H1 (cell line): ENCODE data around the gene KISS1. TPM values are rescaled to one million over a fixed set of nuclear protein-coding genes. Genes with fewer than 3 reads are reported as not detected.

Experiments used
- CTCF ChIA-PET: fragments of 300-600 bp; sonication (Branson Sonifier 250); formaldehyde crosslinking; loops from one replicate; lab custom pipeline; 2021; ENCODE audit not compliant: partially characterized antibody; lab: Charles Lee
- POLR2A ChIA-PET: fragments of 300-600 bp; sonication (Branson Sonifier 250); formaldehyde crosslinking; loops from one replicate; lab custom pipeline; 2021; ENCODE audit warnings: inconsistent platforms; ENCODE audit not compliant: partially characterized antibody; lab: Charles Lee
- DNase-seq, 2 experiments: peaks; one replicate each; pipeline versions ENCODE4 v3.0.0 to v3.0.0-alpha.2; 2010 to 2022; ENCODE audit warnings: low spot score in 2 of 2, low read depth in 1 of 2, mixed read lengths in 1 of 2
- FAIRE-seq: peaks from 2 replicates; lab custom pipeline; 2011; peaks lifted over from hg19 to GRCh38; lab: Jason Lieb, UNC
- H2AFZ ChIP-seq: 2 replicates; pipeline ENCODE4 v1.8.1; 2012; ENCODE audit warnings: low read length, inconsistent platforms
- H2AK5ac ChIP-seq: 2 replicates; pipeline ENCODE4 v1.6.1; 2013; ENCODE audit warnings: low read depth, low read length
- H2BK120ac ChIP-seq: replicated peaks from 2 replicates; pipeline ENCODE3; 2013; ENCODE audit warnings: low read depth, low read length, inconsistent platforms
- H2BK12ac ChIP-seq: 2 replicates; pipeline ENCODE4 v1.6.1; 2013; ENCODE audit warnings: low read depth, low read length
- H2BK15ac ChIP-seq: 2 replicates; pipeline ENCODE4 v1.6.1; 2013; ENCODE audit warnings: low read length
- H2BK20ac ChIP-seq: 2 replicates; pipeline ENCODE4 v1.6.1; 2013; ENCODE audit warnings: low read length
- H2BK5ac ChIP-seq: 2 replicates; pipeline ENCODE4 v1.6.1; 2013; ENCODE audit warnings: low read depth, low read length
- H3K14ac ChIP-seq: 2 replicates; pipeline ENCODE4 v1.6.1; 2013; ENCODE audit warnings: inconsistent platforms; ENCODE audit not compliant: insufficient read length
- H3K18ac ChIP-seq: 2 replicates; pipeline ENCODE4 v1.6.1; 2013; ENCODE audit warnings: low read length; ENCODE audit errors: extremely low read depth
- H3K23ac ChIP-seq: 2 replicates; pipeline ENCODE4 v1.6.1; 2013; ENCODE audit warnings: inconsistent platforms; ENCODE audit not compliant: insufficient read length
- H3K23me2 ChIP-seq: 2 replicates; pipeline ENCODE4 v1.6.1; 2013; ENCODE audit warnings: low read depth, low read length
- H3K27ac ChIP-seq: 2 replicates; pipeline ENCODE4 v1.6.1; 2011; ENCODE audit warnings: low read depth, low read length, inconsistent platforms
- H3K27me3 ChIP-seq, 4 experiments: replicated peaks in 1 of 4; 1 replicate in 1 of 4; 2 replicates in 3 of 4; pipeline versions ENCODE4 v1.6.1 to v1.8.1; 2011 to 2013; ENCODE audit warnings: low read length in 3 of 4, mild to moderate bottlenecking in 3 of 4, inconsistent platforms in 2 of 4, mixed read lengths in 2 of 4, moderate library complexity in 1 of 4; ENCODE audit not compliant: control insufficient read depth in 3 of 4, insufficient read depth in 3 of 4; ENCODE audit errors: extremely low read depth in 1 of 4
- H3K36me3 ChIP-seq, 4 experiments: 2 replicates each; pipeline versions ENCODE4 v1.6.1 to v1.8.1; 2011 to 2013; ENCODE audit warnings: mild to moderate bottlenecking in 4 of 4, low read length in 3 of 4, moderate library complexity in 2 of 4, control low read depth in 1 of 4, inconsistent platforms in 1 of 4; ENCODE audit not compliant: insufficient read depth in 4 of 4, control insufficient read depth in 2 of 4
- H3K4ac ChIP-seq: replicated peaks from 2 replicates; pipeline ENCODE3; 2013; ENCODE audit warnings: low read length, low read depth, mixed read lengths, inconsistent platforms; ENCODE audit not compliant: insufficient read length
- H3K4me1 ChIP-seq, 4 experiments: replicated peaks in 1 of 4; 1 replicate in 1 of 4; 2 replicates in 3 of 4; pipeline versions ENCODE4 v1.6.1 to v1.8.1; 2011 to 2013; ENCODE audit warnings: low read length in 3 of 4, inconsistent platforms in 2 of 4, mixed read lengths in 1 of 4; ENCODE audit not compliant: insufficient read depth in 4 of 4, control insufficient read depth in 3 of 4
- H3K4me2 ChIP-seq, 2 experiments: 2 replicates each; pipeline versions ENCODE4 v1.6.1 to v1.8.1; 2011 to 2013; ENCODE audit warnings: low read depth in 2 of 2, low read length in 2 of 2, control low read depth in 1 of 2, inconsistent platforms in 1 of 2, mild to moderate bottlenecking in 1 of 2; ENCODE audit not compliant: insufficient read depth in 1 of 2
- H3K4me3 ChIP-seq, 4 experiments: fragments of 200-600, 300-600 bp in 1 of 4; sonication (generic), shearing (Covaris generic), sonication (Bioruptor Twin) in 1 of 4; 2 replicates each; pipeline versions ENCODE4 v1.5.1 to v1.8.1; 2011 to 2016; ENCODE audit warnings: low read length in 4 of 4, low read depth in 3 of 4, control low read depth in 2 of 4, inconsistent platforms in 2 of 4, mild to moderate bottlenecking in 2 of 4, mixed read lengths in 1 of 4, moderate library complexity in 1 of 4; ENCODE audit not compliant: insufficient read depth in 2 of 4; ENCODE audit errors: extremely low read depth in 1 of 4
- H3K56ac ChIP-seq: replicated peaks from 2 replicates; pipeline ENCODE3; 2013; ENCODE audit warnings: low read depth, mild to moderate bottlenecking, mixed read lengths, low read length, inconsistent platforms; ENCODE audit not compliant: insufficient read length
- H3K79me1 ChIP-seq: 2 replicates; pipeline ENCODE4 v1.6.1; 2013; ENCODE audit warnings: low read depth, low read length, control low read depth
- H3K79me2 ChIP-seq, 2 experiments: 2 replicates each; pipeline versions ENCODE4 v1.6.1 to v1.8.1; 2012 to 2013; ENCODE audit warnings: low read length in 2 of 2, mild to moderate bottlenecking in 2 of 2, inconsistent platforms in 1 of 2; ENCODE audit not compliant: insufficient read depth in 2 of 2, control insufficient read depth in 1 of 2
- H3K9ac ChIP-seq, 4 experiments: replicated peaks in 1 of 4; 1 replicate in 1 of 4; 2 replicates in 3 of 4; pipeline versions ENCODE4 v1.6.1 to v1.8.1; 2011 to 2013; ENCODE audit warnings: low read depth in 3 of 4, low read length in 3 of 4, control low read depth in 2 of 4, mild to moderate bottlenecking in 2 of 4, moderate library complexity in 2 of 4, inconsistent platforms in 1 of 4; ENCODE audit errors: extremely low read depth in 1 of 4
- H3K9me3 ChIP-seq, 2 experiments: 2 replicates each; pipeline versions ENCODE4 v1.6.1 to v1.8.1; 2012 to 2013; ENCODE audit warnings: mild to moderate bottlenecking in 2 of 2, moderate library complexity in 2 of 2, control low read depth in 1 of 2, inconsistent platforms in 1 of 2, low read depth in 1 of 2, low read length in 1 of 2, mixed read lengths in 1 of 2; ENCODE audit not compliant: insufficient read depth in 2 of 2
- H4K20me1 ChIP-seq, 2 experiments: replicated peaks in 1 of 2; 2 replicates each; pipeline versions ENCODE3 to v1.8.1; 2011 to 2013; ENCODE audit warnings: inconsistent platforms in 2 of 2, low read length in 2 of 2, mild to moderate bottlenecking in 1 of 2; ENCODE audit not compliant: insufficient read depth in 2 of 2, control insufficient read depth in 1 of 2
- H4K5ac ChIP-seq: 2 replicates; pipeline ENCODE4 v1.6.1; 2013; ENCODE audit warnings: low read length, low read depth, mixed read lengths, inconsistent platforms; ENCODE audit not compliant: insufficient read length
- H4K8ac ChIP-seq: 2 replicates; pipeline ENCODE4 v1.8.0; 2013; ENCODE audit warnings: mild to moderate bottlenecking, moderate library complexity, low read length, inconsistent platforms; ENCODE audit not compliant: insufficient read depth; ENCODE audit errors: extremely low read depth
- H4K91ac ChIP-seq: replicated peaks from 2 replicates; pipeline ENCODE3; 2013; ENCODE audit warnings: low read length, mixed read lengths, inconsistent platforms; ENCODE audit not compliant: insufficient read length
- RAD21 ChIP-seq, 2 experiments: IDR thresholded peaks in 1 of 2; conservative IDR thresholded peaks in 1 of 2; 2 replicates each; pipeline ENCODE4 v1.6.1; 2011; ENCODE audit warnings: low read depth in 2 of 2, low read length in 2 of 2, improper control_type of control experiment in 1 of 2, inconsistent platforms in 1 of 2, mild to moderate bottlenecking in 1 of 2, moderate library complexity in 1 of 2
- SIRT6 ChIP-seq: IDR thresholded peaks from one replicate; pipeline ENCODE4 v1.7.1; 2012; ENCODE audit warnings: low read length, inconsistent platforms
- WGBS, 2 experiments: shearing (Covaris generic) in 1 of 2; methylation state at CpG; one replicate each; pipeline versions ENCODE4 v1.1.6 to v1.1.7; 2013 to 2015; ENCODE audit warnings: low lambda C conversion rate in 2 of 2, mixed read lengths in 2 of 2, inconsistent platforms in 1 of 2, low coverage in 1 of 2, missing lambda C conversion rate in 1 of 2; ENCODE audit not compliant: insufficient replicate concordance in 2 of 2, insufficient coverage in 1 of 2, insufficient read length in 1 of 2; ENCODE audit errors: extremely low coverage in 1 of 2, missing lambda C conversion rate in 1 of 2; 5-methylcytosine and 5-hydroxymethylcytosine counted together
- polyA plus RNA-seq, 7 experiments: library from polyadenylated mRNA; depleted of rRNA in 3 of 7; stranded (reverse) in 5 of 7; unstranded in 2 of 7; fragments of >200 nt in 5 of 7; fragments of 200-250 nt in 2 of 7; gene quantifications; 1 replicate in 5 of 7; 2 replicates in 1 of 7; 4 replicates in 1 of 7; pipeline versions ENCODE4 v1.2.1 to v1.2.3, GENCODE V29; 2011 to 2013; ENCODE audit warnings: missing spikeins in 2 of 7, mixed read lengths in 2 of 7
- total RNA-seq: library from RNA; stranded (reverse); fragmentation: NEBNext Ultra II Directional; extraction: Animal tissue kit (Norgen Biotek cat#: 25700); gene quantifications from 2 replicates; pipeline ENCODE4 v1.2.1, GENCODE V29; 2021

Gene KISS1
- total and polyA plus RNA-seq, 2 of the 8 experiments (the other 6 are each of a cell fraction or from before 2014, with no cell fraction given) = 0.71 TPM; not detected in 1

GRCh38 chr1:204241050-204241449 lies 44.8 kb upstream of the KISS1 start:
- Histone ChIP-seq H3K23me2 (no peaks in the 10 kb centered on the region), H2BK15ac (no peak overlapping the region), H3K56ac (no peak overlapping the region), H3K27ac (no peak overlapping the region), H3K79me2 (no peaks in the 10 kb centered on the region), H4K91ac (no peak overlapping the region), H3K79me1 (no peaks in the 10 kb centered on the region), H2BK20ac (no peak overlapping the region), H2BK5ac (no peak overlapping the region), H2BK120ac (no peak overlapping the region), H3K4me1 (no peaks in the 10 kb centered on the region), H2AFZ (no peak overlapping the region), H4K20me1 (no peaks in the 10 kb centered on the region), H3K36me3 (peaks cover 0 to 4% (median 0%) of the 10 kb centered on the region in 4 experiments; a peak in 1 of 8 replicates), H3K23ac (no peak overlapping the region), H2AK5ac (no peak overlapping the region), H4K8ac (no peak overlapping the region; the same call in 1 of the 2 replicates), H3K4ac (no peak overlapping the region), H4K5ac (no peak overlapping the region), H3K4me3 (no peak overlapping the region), H3K27me3 (no peaks in the 10 kb centered on the region), H3K4me2 (no peak overlapping the region), H3K14ac (no peak overlapping the region), H3K9me3 (no peaks in the 10 kb centered on the region), H2BK12ac (no peak overlapping the region), H3K18ac (no peak overlapping the region), H3K9ac (no peak overlapping the region)
- TF ChIP-seq RAD21 (IDR thresholded peaks at IDR 0.05 in 1 of 2, conservative IDR thresholded peaks at IDR 0.05 in 1 of 2; ENCODE audit: low read depth in 2 of 2, low read length in 2 of 2) = 0 out of 4 replicates have a peak, but pooled peaks of 1 of the 2 experiments have one; percentile 6
- no peak for TF ChIP-seq SIRT6
- ChIA-PET CTCF (interaction anchor here (0.6 to 5.3 kb wide), 7 partner anchors 10 to 158 kb away, joined by 3 to 43 read pairs (median 5); partner anchors contain the start of gene PLEKHA6), POLR2A (interaction anchor here (1.0 to 1.2 kb wide), 2 partner anchors 12 kb away, joined by 3 read pairs; no protein-coding TSS in a partner anchor)
- FAIRE-seq (no peak), DNase-seq (no peak)
- WGBS, 2 experiments = 83% methylated on average over 2 of the region's 2 CpGs; no CpG with 5 or more reads in 1 of the 2 experiments
